ENCODE measurements around the gene ROBO2. TPM values are rescaled to one million over a fixed set of nuclear protein-coding genes. Genes with fewer than 3 reads are reported as not detected.

The ROBO2 gene
- total and polyA plus RNA-seq, 10 of the 15 experiments (the other 5 are each of a cell fraction or from before 2014, with no cell fraction given), result 0.22 to 2.5 (median 0.81) TPM

DNA sequence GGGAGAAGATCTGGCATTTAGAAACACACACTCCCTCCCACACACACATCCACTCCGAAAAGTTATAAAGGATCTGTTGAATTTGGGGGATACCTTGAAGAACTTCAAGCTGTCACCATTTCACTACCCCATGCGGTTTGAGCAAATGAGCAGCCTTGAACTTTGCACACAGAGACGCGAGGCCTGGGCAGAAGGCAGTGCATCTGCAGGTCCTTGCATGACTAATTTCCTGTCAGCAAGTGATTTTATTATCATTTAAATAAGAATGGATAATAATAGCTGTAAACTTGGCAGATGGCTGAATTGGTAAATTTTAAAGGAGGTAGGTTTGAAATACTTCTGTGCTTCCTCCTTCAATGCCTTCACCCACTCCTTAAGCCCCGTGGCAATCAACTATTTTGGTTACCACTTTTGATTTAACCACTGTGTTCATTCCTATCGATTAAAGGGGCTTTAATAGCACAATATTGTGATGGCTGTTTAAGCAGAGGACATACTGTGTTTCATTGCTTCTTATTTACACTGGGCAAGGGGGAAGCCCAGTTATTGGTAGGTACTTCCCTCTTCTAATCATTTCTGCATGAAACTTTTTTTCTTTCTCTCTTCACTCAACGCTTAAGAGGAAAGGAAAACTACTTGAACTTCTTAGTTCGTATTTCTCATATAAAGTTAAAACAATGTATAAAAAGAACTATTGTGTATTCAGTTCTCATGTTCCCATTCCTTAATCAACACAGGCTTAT lies 108.1 kb downstream of the ROBO2 start:
- intact Hi-C loops (cut with micrococcal nuclease; ENCODE audit: unreplicated experiment), result no loop called here
- in situ Hi-C loops (cut with MboI), result no loop called here
- SMC1A ChIA-PET (ENCODE audit: uncharacterized antibody, unreplicated experiment), result no interaction called here

More for the DNA sequence above, 108.1 kb downstream of the ROBO2 start:
- ChIA-PET CTCF (interaction anchor here (1.5 kb wide), 1 partner anchor 10 kb away, joined by 8 read pairs; no protein-coding TSS in a partner anchor), RAD21 (ENCODE audit: unreplicated experiment) (interaction anchor here (1.0 kb wide), 1 partner anchor 11 kb away, joined by 4 read pairs; no protein-coding TSS in a partner anchor), POLR2A (no interaction called here)
- Histone ChIP-seq H3K4me2 (ENCODE audit: control insufficient read depth, insufficient read depth) (no peak overlapping the region), H4K20me1 (ENCODE audit: control insufficient read depth, insufficient read depth) (no peaks in the 10 kb centered on the region), H3K4me3 (no peak overlapping the region), H3K4me1 (ENCODE audit: control insufficient read depth, insufficient read depth, low read length) (no peaks in the 10 kb centered on the region), H3K36me3 (ENCODE audit: control insufficient read depth in 2 of 2, insufficient read depth in 2 of 2, low read length in 1 of 2) (no peaks in the 10 kb centered on the region), H3K9me3 (replicated peaks; ENCODE audit: control insufficient read depth, insufficient read depth, low read length) (no peaks in the 10 kb centered on the region), H3K27me3 (replicated peaks in 1 of 2; ENCODE audit: control insufficient read depth in 2 of 2, insufficient read depth in 2 of 2, low read length in 1 of 2) (no peaks in the 10 kb centered on the region), H2AFZ (ENCODE audit: control insufficient read depth, low read depth, low read length) (no peak overlapping the region), H3K9ac (ENCODE audit: control insufficient read depth, insufficient read depth, low read length) (no peak overlapping the region), H3K27ac (ENCODE audit: control insufficient read depth, insufficient read depth) (no peak overlapping the region), H3K79me2 (ENCODE audit: control insufficient read depth, insufficient read depth, low read length) (no peaks in the 10 kb centered on the region)
- TF ChIP-seq KAT2A (conservative IDR thresholded peaks at IDR 0.05; ENCODE audit: control insufficient read depth, low read depth, low read length) (no peak), SMAD1 (IDR thresholded peaks at IDR 0.05; ENCODE audit: low read depth, partially characterized antibody) (no peak), MEF2B (IDR thresholded peaks at IDR 0.05; ENCODE audit: partially characterized antibody, poor library complexity, severe bottlenecking) (no peak), SIX5 (IDR thresholded peaks at IDR 0.05; ENCODE audit: low read depth, low read length, severe bottlenecking) (no peak), CBX5 (IDR thresholded peaks at IDR 0.05; ENCODE audit: low read depth) (no peak), CHD2 (IDR thresholded peaks at IDR 0.05; ENCODE audit: borderline replicate concordance, low read depth, low read length) (no peak), MXI1 (IDR thresholded peaks at IDR 0.05; ENCODE audit: low read depth, low read length) (no peak), FOS (IDR thresholded peaks at IDR 0.05; ENCODE audit: borderline replicate concordance, extremely low read depth, insufficient read length) (no peak), BCL11A (IDR thresholded peaks at IDR 0.05; ENCODE audit: low read depth, low read length) (no peak), NR2F1 (conservative IDR thresholded peaks at IDR 0.05) (no peak), PAX5 (IDR thresholded peaks at IDR 0.05; ENCODE audit: borderline replicate concordance, low read depth, low read length) (no peak), POLR2AphosphoS2 (IDR thresholded peaks at IDR 0.05; ENCODE audit: low read depth, low read length) (no peak)
- TF ChIP-seq, protein P1, sequence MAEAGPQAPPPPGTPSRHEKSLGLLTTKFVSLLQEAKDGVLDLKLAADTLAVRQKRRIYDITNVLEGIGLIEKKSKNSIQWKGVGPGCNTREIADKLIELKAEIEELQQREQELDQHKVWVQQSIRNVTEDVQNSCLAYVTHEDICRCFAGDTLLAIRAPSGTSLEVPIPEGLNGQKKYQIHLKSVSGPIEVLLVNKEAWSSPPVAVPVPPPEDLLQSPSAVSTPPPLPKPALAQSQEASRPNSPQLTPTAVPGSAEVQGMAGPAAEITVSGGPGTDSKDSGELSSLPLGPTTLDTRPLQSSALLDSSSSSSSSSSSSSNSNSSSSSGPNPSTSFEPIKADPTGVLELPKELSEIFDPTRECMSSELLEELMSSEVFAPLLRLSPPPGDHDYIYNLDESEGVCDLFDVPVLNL (IDR thresholded peaks at IDR 0.05; ENCODE audit: low read depth, low read length), result no peak
- TF ChIP-seq, protein P2, sequence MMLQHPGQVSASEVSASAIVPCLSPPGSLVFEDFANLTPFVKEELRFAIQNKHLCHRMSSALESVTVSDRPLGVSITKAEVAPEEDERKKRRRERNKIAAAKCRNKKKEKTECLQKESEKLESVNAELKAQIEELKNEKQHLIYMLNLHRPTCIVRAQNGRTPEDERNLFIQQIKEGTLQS (IDR thresholded peaks at IDR 0.05; ENCODE audit: borderline replicate concordance, extremely low read depth, low read depth, low read length), result no peak
- TF ChIP-seq, protein P3, sequence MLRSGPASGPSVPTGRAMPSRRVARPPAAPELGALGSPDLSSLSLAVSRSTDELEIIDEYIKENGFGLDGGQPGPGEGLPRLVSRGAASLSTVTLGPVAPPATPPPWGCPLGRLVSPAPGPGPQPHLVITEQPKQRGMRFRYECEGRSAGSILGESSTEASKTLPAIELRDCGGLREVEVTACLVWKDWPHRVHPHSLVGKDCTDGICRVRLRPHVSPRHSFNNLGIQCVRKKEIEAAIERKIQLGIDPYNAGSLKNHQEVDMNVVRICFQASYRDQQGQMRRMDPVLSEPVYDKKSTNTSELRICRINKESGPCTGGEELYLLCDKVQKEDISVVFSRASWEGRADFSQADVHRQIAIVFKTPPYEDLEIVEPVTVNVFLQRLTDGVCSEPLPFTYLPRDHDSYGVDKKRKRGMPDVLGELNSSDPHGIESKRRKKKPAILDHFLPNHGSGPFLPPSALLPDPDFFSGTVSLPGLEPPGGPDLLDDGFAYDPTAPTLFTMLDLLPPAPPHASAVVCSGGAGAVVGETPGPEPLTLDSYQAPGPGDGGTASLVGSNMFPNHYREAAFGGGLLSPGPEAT (IDR thresholded peaks at IDR 0.05; ENCODE audit: low read depth), result no peak
- no peak for DNase-seq (ENCODE audit: low read depth, low spot score)
- peak; percentile 69 for ATAC-seq
- no peak for FAIRE-seq
- WGBS (ENCODE audit: insufficient coverage, insufficient replicate concordance, low lambda C conversion rate, missing lambda C conversion rate), result 37% methylated on average over 8 of the region's 8 CpGs
- BruUV-seq (replicated peaks), result no TSS peak

All from GM12878 (cell line).